ENCODE results near the gene ROPN1L.

Gene ROPN1L

GRCh38 chr5:10431415-10431814 is 10.3 kb upstream of the ROPN1L start:
- DNase-seq: no peak

- no peak for DNase-seq
Observed at GRCh38 chr5:10432059-10433008, 9.3 kb upstream of the ROPN1L start.

DNA sequence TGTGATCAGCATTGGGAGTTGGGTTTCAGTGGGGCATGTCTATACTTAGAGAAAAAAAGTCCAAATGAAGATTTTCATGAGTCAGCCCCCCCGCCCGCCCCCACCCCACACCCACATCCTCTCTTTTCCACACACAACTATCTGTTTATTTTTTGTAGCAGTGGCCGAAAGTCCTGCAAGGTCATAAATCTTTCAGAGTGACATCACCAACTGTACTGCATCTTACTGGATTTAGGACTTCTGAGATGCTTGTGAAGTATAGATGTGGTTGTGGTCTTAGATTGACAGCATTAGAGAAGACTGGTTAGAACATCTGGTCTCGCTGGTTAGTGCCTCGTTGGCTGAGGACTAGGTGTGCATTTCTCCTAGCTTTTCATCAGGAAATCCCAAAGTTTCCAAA is 7.3 kb upstream of the ROPN1L start:
- DNase-seq: no peak

GRCh38 chr5:10438301-10438700 is 3.4 kb upstream of the ROPN1L start:
- no peak for DNase-seq

GRCh38 chr5:10439692-10440091 is 2.0 kb upstream of the ROPN1L start:
- no peak for DNase-seq

DNA sequence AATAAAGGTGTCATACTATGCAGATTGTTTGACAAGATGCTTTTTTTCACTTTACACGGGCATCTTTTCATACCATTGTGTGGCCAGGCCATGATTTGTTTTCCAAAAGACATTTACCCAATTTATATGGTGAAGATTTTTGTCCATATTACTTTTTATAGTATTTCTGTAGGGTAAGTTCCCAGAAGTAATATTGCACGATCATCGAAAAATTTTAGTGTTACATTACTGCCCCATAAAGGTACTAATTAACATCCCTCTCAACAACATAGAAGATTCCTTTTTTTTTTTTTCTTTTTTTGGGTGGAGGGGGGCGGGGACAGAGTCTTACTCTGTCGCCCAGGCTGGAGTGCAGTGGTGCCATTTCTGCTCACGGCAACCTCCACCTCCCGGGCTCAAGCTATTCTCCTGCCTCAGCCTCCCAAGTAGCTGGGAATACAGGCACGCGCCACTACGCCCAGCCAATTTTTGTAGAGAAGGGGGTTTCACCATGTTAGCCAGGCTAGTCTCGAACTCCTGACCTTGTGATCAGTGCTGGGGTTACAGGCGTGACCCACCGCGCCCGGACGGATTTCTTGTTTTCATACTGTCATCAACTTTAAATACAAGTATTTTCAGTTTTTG is 1.2 kb upstream of the ROPN1L start:
- no peak for DNase-seq

DNA sequence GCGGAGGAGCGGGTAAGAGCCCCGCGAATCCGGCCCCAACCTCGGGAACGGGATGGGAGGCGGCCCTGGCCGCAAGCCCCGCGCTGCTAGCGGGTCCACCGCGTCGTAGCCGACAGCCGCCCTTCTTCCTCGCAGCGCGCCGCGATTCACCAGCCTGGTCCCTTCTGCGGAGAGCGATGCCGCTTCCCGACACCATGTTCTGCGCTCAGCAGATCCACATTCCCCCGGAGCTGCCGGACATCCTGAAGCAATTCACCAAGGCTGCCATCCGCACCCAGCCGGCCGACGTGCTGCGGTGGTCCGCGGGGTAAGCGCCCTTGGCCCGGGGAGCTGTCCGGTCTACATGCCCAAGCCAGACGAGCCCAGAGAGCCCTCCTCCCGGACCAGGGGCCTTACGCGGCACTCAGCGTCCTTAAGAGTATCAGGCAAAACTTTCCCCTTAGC is 335 bp downstream of the ROPN1L start:
- no peak for DNase-seq

- DNase-seq: no peak
Observed at GRCh38 chr5:10442576-10442975, 897 bp downstream of the ROPN1L start.

DNA sequence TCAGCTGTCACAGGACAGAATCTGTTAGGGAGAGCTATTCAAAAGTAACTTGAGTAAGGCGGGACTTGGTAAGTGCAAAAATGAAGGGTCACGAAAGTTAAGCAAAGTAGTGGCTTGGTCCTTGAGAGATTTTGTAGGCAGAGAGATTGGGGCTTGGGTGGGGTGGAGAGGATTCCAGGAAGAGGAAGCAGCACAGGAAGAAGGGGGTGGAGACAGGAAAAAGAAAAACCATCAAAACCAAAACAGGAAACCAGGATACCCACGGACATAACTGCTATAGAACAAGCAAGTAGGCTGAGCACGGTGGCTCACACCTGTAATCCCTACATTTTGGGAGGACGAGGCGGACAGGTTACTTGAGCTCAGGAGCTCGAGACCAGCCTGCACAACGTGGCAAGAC is 3.7 kb downstream of the ROPN1L start:
- no peak for DNase-seq

DNA sequence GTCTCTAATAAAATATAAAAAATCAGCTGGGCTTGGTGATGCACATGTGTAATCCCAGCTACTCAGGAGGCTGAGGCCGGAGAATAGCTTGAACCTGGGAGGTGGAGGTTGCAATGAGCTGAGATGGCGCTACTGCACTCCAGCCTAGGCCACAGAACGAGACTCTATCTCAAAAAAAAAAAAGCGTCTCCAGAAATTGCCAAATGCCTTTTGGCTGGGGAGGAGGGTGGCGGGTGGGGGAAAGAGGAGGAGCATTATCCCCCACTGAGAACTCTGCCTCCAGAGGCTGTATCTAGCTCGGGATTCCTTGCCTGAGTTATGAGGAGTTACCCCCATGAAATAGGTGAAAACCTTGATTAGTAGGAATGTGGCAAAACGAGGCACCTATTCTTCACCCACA is 4.8 kb downstream of the ROPN1L start:
- no peak for DNase-seq

- DNase-seq: no peak
Observed at GRCh38 chr5:10447041-10447440, 5.4 kb downstream of the ROPN1L start.

DNA sequence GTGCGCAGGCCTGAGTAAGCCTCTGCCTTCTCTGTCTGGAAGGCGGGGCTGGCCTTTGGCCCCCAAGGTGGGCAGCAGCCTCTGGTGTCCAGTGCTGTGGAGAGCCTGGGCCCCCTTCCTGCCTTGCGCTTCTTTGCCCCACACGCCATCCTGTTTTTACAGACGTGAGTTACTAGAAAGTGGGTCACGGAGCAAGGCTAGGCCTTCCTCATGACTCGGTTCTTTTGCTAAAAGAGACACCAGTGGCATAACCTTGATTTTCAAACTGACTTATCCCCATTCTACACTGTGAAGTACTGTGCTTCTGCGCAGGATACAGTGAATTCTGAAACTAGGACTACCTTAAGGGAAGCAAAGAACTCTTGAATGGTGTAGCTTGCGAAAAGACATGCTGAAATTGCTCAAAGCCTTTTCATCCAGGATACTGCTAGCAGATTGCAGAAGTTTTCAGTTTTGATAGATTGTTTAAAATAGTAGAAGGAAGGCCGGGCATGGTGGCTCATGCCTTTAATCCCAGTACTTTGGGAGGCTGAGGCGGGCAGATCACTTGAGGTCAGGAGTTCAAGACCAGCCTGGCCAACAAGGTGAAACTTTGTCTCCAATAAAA is 7.2 kb downstream of the ROPN1L start:
- no peak for DNase-seq

GRCh38 chr5:10451137-10451824 is 9.6 kb downstream of the ROPN1L start:
- DNase-seq: no peak

DNA sequence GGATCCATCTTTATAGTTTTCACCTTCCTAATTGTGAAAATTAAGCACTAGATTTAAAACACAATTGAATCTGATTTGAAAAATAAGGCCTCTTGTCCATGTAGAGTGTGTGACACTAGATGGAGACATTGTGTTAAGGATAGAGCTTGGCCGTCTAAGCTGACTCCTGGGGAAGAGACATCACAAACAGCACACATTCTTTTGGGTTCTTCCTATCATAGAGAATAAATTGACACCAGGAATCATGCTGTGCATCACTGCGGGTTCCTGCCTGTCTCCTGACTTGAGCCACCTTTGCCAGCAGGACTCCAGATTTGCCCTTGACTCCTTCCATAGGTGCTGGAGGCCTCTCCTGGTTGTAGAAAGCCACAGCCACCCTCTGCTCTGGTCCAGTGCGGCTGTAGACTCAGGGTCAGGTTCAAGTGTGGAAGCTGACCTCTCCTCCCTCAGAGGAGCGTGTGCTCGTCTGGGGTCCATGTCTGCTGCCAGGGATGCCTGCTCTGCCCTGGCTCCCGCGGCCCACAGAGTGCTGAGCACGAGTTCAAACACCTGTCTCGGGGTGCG is 11.2 kb downstream of the ROPN1L start:
- DNase-seq: peak; percentile 61

DNA sequence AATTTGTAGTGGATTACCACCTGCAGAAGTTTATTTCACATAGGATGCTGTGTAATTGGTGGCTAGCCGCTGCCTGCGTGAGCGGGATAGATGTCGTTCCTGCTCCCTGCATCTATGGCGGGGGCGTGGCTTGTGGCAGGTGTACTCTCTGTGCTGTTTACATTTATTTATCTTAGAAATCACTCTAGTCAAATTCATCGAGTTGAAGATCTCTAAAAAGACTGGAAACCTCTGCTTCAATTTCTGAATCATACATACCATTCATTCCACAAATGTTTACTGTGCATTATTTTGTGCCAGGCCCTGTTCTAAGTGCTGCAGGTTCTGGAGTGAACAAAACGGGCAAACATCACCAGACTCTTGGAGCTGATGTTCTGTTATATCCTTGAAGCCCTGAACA is 11.9 kb downstream of the ROPN1L start:
- DNase-seq: no peak

DNA sequence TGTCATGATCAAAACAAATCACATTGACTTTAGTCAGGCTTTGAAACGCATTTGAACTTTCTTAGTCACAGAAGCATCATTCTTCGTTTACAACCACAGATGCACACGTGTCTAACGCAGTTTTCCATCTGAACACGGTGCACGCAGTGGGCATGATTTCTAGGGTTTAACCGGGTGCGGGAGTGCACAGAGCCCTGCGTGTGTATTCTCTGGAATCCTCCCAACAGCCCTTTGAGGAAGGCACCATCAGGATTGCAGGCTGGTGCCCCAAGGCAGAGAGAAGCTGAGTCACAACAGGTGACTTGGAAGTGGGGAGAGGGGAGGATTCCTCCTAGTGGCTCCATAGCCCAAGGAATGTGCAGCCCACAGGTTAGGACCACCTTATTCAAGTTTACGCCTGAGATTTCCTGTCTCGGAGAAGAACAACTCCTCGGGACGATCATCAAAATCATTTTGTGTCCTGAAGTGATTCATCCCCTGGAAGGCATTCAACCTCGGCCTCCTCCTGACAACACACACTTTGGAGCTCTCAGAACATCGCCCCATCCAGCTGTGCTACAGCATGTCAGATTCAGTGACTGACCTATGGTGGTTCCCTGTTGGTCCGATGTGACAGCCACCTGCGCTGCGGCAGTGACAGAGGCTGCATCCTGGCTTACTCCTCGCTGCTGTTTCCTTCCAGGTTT is 13.1 kb downstream of the ROPN1L start:
- DNase-seq: no peak

DNA sequence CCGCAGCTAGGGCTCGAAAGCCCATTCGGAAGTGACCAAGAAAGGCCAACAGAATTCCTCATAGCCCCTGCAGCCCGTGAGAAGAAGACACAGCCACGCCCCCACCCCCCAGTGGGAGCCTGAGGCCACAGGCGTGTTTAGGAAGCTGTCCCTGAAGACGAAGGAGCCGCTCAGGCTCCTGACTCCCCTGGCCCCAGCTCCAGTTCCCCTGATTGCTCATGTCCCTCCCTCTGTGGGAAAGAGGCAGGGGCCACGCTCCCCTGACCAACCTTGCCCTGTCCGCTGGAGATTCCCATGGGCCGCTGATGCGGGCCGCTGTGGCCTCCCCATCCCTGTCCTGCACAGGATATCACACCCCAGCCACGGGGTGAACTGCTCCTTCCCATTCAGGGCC is 13.6 kb downstream of the ROPN1L start:
- DNase-seq: no peak

GRCh38 chr5:10456583-10457420 is 15.1 kb downstream of the ROPN1L start:
- no peak for DNase-seq

DNA sequence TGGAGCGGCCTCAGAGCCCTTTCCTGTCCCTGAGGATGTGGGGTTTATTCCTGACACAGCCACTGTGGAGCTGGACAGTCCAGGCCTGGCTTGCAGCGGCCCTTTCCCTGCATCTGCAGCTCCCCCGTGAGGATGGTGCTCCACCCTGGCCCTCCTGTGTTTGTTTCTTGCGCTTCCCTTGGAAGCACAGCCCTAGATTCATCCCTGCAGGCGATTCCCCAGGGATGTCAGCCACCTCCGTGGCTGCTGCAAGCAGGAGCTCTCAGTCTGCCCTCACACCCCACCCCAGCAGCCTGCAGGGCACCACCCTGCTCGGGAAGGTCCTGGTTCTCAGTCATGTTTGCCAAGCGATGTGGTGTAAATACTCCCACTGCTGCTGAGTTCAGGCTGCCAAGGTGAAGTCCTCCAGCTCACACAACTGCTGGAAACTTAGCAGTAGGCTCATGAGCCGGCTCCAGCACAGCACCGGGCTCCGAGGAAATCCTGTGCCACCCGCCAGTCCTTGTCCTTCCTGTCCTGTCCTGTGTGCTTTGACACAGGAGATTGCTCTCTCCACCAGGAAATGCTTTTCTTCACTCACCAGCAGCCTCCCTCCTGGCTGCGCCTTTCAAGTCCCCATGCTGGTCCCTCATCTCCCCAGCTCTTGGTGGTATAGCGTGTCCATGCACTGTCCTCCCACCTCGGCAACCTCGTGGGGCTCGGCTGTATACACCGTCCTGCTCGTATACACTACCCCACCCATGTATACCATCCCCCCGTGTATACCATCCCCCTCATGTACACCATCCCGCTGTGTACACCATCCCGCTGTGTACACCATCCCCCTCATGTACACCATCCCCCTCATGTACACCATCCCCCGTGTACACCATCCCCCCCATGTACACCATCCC is 16.2 kb downstream of the ROPN1L start:
- no peak for DNase-seq

All from DMS 273 treated with DMSO at 0.1 percent for 48 hours (cell line).